HT-29 (cell line): Measurements from ENCODE around the gene SPATS2. TPM values are rescaled to one million over a fixed set of nuclear protein-coding genes. Genes with fewer than 3 reads are reported as not detected.

Experiments
- DNase-seq: peaks from one replicate; pipeline ENCODE4 v3.0.0-alpha.2; 2015; ENCODE audit warnings: low spot score
- total RNA-seq: library from RNA; depleted of rRNA; stranded (reverse); fragments of >200 nt; shearing (Covaris generic); gene quantifications from 2 replicates; pipeline ENCODE4 v1.2.3, GENCODE V29; 2014

The SPATS2 gene
- total RNA-seq, 1 experiment from 2014 or later = 11.5 TPM

DNA sequence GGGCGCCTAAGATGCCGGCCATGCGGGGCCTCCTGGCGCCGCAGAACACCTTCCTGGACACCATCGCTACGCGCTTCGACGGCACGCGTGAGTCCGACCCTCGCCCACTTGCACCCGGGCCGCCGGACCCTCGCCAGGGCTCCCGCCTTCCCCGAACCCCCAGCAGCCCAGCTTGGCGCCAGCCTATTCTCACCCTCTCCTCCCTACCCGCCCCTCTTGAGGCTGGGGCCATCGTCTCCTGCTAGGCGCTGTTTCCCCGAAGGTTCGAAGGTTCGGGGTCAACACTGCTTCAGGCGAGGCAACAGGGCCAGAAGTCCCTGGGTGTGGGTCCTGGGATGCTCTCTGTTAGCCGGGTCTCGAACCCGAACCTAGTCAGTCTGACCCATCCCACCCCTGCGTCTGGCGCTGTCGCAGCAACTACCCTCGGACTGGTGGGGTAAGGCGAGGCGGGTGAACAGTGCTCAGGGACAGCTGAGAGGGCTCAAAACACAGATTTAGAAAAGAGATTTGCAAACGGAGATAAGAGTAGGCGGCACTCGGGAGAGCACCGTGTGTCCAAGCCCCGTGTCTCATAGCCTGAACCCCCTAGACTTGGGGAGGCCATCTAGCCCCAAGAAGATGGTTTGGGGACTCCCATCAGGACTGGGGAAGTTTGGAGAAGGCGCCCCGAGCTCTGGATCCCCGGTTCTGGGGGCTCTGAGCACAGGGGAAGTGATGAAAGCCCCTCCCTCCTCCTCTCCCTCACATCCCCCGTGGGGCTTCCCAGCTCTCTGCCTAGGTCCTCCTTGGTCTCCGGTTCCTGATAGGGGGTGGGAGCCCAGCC, 172.4 kb downstream of the SPATS2 start:
- no peak for DNase-seq

DNA sequence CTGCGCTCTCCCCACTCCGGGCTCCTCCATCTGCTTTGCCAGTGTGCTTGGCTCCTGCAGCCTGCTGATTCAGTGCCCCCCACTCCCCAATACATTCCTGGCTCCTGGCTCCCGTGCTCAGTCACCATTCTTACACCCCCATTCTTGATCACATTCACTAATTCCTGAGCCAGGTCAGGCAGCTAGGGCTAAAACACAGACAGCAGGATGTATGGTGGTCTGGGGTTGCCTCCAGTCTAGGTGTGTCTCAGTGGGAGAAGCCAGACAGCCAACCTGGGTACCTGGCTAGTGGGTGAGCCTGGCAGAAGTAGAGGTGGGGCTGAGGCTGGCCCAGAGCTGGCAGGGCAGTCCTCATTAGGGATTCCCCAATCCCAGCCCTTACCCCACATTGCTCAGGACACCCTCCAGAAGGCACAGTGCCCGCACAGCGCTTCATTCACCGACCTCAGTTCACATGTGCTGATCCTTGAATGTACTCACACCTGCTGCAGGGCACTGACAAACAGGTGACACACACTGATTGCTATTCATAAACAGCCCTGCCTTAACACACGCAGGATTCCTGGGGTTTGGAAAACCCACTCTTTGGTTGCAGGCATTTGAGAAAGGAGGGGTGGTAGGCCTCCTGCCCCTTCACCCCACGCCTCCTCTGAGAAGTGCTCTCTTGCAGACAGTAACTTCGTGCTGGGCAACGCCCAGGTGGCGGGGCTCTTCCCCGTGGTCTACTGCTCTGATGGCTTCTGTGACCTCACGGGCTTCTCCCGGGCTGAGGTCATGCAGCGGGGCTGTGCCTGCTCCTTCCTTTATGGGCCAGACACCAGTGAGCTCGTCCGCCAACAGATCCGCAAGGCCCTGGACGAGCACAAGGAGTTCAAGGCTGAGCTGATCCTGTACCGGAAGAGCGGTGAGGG, 173.2 kb downstream of the SPATS2 start:
- DNase-seq = no peak

DNA sequence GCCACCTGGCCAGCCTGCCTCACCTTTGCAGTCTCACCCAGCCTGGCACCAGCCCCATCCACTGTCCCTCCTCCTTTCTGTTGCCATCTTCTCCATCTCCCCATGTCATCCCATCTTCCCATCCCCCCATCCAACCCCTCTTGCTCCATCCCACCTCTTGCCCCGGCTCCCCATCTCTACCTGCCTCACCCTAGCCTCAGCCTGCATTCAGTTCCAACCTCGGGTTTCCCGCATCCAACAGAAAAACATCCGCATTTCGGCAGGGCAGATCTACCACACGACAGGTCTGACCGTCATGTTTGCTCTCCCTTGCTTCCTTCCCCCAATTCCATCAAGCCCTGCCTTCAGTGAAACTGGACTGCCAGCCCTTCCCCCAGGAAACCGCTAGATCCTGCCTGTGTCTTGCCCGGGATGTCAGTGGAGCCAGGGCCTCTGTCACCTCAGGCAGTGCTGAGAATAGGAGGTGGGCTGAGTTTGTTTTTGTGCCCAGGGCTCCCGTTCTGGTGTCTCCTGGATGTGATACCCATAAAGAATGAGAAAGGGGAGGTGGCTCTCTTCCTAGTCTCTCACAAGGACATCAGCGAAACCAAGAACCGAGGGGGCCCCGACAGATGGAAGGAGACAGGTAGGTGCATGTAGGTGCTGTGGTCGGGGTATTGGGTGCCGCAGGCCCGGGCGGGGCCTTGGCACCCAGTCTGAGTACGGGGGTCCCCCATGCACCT, 174.0 kb downstream of the SPATS2 start:
- no peak for DNase-seq

DNA sequence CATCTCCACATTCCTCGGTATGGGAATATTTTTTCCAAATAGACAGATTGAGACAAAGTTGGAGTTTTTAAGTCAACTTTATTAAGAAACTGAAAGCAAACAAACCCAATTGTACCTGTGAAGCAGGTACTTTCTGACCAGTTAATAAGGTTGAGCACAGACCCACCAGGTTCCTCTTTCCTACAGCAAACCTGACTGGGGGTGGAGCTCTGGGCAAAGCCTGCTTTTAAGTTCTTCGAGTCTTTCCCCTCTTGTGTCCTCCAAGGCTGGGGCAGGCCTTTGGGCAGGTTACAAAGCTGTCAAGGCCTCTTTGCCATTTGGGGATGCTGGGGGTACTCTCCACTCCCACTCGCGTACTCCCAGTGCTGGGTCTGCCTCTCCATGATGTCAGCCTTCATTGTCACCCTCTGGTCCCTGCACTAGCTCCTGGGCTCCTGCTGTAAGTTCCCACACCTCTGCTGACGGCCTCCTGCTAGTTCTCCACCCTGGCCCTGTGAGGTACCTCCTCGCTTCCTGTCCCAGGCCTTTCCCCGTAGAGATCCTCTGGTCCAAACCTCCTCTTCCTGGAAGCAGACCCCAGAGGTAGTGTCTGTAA, 174.7 kb downstream of the SPATS2 start:
- no peak for DNase-seq

DNA sequence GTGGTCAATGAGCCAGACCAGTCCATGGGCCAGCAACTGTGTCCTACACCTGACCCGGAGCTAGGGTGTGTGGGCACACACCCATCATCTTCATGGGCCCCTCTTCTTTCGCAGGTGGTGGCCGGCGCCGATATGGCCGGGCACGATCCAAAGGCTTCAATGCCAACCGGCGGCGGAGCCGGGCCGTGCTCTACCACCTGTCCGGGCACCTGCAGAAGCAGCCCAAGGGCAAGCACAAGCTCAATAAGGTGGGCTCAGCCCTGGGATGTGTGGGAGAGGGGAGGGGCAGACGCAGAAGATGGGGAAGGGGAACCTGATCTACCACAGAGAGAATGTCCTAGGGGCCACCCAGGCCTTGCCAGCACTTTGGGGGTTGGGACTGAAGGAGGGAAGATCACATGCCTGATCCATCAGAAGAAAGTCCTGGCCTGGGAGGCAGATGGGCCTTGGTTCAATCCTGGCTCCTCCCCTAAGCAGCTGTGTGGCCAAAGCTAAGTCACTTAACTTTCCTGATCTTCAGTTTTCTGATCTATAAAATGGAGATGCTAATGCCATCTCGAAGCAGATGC, 175.4 kb downstream of the SPATS2 start:
- DNase-seq = no peak

DNA sequence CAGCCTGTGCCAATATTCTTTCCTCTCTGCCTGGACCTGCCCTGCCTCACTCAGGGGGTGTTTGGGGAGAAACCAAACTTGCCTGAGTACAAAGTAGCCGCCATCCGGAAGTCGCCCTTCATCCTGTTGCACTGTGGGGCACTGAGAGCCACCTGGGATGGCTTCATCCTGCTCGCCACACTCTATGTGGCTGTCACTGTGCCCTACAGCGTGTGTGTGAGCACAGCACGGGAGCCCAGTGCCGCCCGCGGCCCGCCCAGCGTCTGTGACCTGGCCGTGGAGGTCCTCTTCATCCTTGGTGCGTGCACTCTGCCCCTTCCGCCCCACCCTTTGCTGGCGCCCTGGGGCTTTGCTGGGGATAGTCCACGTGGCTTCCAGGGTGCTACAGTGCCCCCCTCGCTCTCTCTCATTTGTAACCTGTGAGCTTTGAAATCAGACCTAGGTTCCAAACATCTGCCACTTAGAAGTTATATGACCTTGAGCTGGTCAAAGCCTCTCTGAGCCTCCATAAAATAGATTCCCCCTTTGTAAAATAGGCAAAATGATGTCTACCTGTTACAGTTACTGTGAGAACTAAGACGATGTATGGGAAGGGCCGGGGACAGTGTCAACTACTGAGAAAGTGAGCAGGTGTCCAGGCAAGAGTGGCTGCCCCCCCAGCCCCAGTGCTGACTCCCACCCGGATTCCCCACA, 176.1 kb downstream of the SPATS2 start:
- no peak for DNase-seq

DNA sequence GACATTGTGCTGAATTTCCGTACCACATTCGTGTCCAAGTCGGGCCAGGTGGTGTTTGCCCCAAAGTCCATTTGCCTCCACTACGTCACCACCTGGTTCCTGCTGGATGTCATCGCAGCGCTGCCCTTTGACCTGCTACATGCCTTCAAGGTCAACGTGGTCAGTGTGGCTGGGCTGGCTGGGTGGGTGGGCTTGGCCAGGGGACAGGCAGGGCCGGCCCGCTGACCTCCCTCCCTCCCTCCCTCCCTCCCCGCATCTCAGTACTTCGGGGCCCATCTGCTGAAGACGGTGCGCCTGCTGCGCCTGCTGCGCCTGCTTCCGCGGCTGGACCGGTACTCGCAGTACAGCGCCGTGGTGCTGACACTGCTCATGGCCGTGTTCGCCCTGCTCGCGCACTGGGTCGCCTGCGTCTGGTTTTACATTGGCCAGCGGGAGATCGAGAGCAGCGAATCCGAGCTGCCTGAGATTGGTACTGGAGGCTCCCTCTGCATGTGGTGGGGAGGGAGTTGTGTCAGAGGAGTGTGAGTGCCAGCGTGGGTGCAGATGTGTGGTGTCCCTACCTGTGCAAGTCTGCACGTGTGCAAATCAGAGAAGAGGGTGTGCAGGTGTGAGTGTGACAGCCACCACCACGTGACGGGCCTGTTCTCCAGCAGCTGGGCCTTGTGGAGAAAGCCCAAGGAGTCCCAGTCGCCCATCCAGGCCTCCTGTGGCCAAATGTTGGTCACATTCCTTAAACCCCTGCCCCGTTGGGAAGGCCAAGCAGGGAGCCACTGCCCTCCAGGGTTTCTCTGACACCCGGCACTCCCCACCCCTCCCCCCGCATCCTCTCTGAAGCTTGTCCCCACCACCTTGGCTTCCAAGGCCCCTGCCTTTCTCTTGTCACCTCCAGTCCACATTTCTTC, 176.9 kb downstream of the SPATS2 start:
- DNase-seq = no peak

DNA sequence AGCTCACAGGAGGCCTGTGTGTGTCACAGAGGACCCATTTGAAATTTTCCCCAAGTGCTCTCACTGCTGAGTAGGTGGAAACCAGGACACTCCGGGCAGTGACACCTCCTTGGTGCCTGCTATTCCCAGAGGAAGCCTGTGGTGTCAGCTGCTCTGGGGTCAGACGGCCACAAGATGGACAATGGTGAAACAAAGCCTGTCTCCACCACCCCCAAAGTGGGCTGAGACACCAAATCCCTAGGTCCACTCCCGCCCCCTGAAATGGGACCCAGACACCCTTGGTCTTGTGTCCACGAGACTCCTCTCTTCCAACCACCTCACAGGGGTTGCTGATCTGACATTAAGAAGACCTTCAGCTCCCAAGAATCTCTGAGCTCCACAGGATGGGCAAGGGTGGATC, 178.6 kb downstream of the SPATS2 start:
- no peak for DNase-seq

DNA sequence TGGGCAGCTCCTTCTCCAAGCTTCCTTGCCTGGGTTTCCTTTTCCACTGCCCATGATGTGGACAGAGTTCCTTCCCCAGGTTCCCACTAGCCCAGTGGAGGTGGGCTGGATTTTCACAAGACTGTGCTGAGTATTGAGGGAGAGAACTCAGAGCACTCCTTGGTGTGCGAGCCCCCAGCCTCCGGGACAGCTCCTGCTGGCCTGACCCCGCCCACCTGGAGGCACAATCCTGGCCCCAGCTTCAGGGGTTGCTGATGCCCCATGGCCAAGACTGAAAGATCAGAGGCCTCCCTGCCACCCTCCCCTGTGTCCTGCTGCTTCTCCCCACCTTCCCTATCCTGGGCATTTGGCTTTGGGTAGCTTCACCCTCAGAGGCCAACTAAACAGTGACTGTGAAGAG, 179.2 kb downstream of the SPATS2 start:
- DNase-seq = no peak

DNA sequence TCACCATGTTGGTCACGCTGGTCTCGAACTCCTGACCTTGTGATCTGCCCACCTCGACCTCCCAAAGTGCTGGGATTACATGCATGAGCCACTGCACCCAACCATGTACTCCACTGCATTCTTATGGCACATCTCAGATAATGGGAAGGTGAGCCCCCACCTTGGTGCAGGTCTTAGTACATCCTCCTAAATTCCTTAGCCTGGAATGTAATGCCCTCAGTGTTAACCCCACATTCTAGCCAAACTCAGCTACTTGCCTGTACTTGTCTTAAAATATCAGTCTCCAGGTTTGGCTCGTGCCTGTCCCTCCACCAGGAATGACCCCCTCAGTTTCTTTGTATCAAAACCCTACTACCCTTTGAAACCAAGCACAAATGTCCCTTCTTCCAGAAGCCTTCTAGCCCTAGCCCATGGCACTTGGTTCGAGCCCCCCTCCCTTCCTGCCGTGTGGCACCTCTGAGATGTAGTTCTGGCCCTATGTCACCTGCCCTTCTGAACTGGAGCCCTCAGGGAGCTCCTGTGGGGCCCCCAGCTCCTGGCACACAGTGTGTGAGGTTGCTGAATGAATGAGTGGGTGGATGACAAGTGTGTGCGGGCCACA, 179.9 kb downstream of the SPATS2 start:
- DNase-seq = no peak

DNA sequence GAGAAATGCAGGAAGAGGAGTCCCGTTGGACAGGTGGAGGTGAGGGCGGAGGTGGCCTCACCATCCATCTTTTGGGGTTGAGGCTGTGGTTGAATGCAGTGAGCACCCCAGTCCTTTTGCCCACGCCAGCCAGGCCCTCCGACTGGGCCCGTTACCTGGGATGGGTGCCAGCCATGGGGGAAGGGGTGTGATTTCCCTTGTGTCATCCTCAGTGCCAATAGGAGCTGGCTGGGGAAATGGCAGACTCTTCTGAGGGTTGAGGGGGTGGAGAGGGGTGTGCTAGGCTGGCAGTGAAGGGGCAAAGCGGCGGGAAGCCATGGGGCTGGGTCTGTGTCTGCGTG, 181.2 kb downstream of the SPATS2 start:
- DNase-seq = no peak

DNA sequence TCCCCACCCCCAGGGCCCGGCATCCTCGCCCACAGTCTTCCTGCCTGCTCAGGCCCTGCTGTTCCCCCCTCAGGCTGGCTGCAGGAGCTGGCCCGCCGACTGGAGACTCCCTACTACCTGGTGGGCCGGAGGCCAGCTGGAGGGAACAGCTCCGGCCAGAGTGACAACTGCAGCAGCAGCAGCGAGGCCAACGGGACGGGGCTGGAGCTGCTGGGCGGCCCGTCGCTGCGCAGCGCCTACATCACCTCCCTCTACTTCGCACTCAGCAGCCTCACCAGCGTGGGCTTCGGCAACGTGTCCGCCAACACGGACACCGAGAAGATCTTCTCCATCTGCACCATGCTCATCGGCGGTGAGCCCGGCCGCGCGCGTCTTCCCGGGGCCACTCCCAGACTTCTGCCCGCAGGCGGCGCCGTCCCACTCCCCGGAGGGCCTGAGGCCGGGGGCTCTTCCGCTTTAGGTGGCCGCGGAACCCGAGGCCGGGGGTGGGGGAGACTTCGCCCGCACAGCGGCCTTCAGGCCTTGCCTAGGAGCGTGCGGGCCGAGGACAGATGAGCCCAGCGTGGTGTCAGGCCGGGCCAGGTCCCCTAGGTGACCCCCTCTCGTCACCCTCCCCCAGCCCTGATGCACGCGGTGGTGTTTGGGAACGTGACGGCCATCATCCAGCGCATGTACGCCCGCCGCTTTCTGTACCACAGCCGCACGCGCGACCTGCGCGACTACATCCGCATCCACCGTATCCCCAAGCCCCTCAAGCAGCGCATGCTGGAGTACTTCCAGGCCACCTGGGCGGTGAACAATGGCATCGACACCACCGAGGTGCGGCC, 181.8 kb downstream of the SPATS2 start:
- DNase-seq = no peak

DNA sequence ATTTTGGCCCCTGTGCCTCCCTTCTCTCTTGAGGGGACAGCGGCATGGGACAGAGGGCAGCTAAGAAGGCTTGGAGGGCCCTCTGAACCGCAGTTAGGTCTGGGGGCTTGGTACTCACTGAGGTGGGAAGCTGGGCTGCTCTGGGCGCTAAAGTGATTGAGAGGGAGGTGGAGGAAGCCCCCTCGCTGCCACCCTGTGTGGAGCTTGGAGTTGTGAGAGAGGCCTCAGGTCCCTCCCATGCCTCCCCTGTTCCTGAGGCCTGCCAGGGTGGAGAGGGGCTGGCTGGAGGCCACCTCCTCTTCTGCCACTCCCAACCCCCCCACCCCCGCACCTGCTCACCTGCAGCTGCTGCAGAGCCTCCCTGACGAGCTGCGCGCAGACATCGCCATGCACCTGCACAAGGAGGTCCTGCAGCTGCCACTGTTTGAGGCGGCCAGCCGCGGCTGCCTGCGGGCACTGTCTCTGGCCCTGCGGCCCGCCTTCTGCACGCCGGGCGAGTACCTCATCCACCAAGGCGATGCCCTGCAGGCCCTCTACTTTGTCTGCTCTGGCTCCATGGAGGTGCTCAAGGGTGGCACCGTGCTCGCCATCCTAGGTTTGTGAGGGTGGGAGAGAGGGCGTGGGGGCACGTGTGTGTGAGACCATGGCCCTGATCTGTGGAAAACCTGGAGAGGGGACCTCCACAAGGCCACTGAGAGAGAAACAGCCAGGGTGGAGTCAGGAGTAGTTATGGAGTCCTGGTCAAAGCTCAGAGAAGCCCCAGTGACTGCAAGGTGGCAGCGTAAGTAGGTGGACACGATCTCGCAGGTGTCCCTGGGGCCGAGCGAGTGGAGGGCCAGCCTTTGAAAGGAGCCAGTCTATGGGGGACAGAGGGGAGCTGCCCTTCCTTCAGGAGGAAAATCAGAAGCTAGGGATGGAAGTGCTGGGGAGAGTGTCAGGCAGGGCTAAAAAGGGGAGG, 182.8 kb downstream of the SPATS2 start:
- DNase-seq = no peak

DNA sequence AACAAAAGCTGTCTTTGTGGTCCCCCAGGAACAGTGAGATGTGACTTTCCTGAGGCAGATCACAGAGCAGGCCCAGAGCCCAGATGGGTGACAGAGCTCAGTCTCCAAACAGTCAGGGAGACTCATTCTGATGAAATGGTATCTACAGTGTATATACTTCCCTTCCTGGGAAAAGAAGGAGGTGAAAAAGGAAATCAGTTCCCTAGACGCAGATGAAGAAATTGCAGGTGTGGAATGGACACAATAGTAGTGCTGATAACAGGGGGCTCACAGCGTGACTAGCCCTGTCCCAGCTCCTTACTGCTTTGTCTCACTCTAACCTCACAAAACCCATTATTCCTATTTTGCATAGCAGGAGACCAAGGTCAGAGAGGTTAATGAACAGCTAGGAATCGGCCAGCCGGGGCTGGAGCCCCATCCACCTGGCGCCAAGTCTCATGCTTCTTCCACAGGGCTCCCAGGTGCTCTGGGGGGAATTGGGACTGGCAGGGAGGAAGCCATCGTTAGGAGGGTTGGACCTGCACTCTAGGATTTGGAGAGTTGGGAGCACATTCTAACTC, 183.5 kb downstream of the SPATS2 start:
- no peak for DNase-seq

DNA sequence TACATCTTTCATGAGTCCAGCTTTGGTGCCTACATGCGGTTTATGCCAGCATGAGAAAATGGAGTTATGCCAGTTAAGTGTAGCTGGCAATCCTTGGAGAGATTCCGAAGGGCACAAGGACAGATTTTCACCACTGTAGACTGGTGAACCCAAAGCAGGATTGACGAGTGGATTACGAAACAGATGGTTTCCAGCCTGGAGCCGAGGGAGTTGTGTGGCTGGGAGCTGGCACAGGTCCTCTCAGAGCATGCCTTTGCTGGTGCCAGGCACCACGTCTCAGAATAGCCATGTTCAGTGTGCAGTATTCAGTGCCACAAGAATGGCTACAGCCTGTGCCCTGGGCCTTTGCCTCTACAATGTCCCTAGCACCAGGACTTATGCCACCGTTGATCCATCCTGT, 184.8 kb downstream of the SPATS2 start:
- no peak for DNase-seq

DNA sequence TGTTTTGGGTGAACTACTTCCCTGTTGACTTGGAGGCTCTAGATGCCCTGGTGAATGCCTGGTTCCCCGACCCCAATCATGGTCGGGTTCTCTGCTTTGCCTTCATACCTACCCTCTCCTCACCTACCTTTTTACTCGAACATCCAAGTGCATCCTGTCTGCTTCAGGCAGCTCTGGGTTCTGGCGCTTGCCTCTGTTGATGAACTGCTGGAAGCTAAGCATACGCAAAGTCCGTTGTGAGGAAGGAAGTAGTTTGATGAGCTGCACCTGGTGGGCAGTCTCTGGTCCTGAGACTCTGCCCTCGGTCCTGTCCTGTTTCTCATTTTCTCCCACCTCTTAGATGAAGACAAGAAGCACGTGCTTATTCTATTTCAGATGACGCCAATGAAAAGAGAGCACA, 185.2 kb downstream of the SPATS2 start:
- no peak for DNase-seq

DNA sequence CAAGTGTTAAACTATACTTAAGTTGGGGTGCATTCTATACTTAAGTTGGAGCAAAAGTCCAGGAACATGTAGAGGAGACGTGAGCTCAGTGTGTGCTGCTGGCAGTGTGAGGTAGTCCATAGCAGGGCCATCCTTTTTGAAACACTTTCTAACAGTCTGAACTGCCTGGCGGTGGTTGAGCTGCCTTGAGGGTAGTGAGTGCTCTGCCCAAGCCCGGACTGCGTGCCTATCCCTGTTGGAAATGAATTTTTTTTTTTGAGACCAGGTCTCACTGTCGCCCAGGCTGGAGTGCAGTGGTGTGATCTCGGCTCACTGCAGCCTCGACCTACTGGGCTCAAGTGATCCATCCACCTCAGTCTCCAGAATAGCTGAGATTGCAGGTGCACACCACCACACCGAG, 185.6 kb downstream of the SPATS2 start:
- DNase-seq = no peak
